Right ventricle myocardium superior (tissue), 1 donor: Measurements from ENCODE around the gene SLC29A3. TPM values are rescaled to one million over a fixed set of nuclear protein-coding genes. Genes with fewer than 3 reads are reported as not detected.

ENCODE experiments used
- ATAC-seq: fragments of 200-7000 bp; cut with Tn5 transposase; one replicate; pipeline ENCODE4 v1.9.1; 2020; ENCODE audit warnings: mild to moderate bottlenecking; ENCODE audit not compliant: poor library complexity
- DNase-seq: peaks from one replicate; pipeline ENCODE4 v3.0.0-alpha.2; 2020
- intact Hi-C: fragments of 100-400 bp; cut with DNase I; formaldehyde crosslinking; loops from one replicate; pipeline ENCODE4 v1.11.2; 2022
- total RNA-seq: library from RNA; stranded (reverse); fragmentation: NEBNext Ultra II Directional; extraction: Animal tissue kit (Norgen Biotek cat#: 25700); gene quantifications from one replicate; pipeline ENCODE4 v1.2.1, GENCODE V29; 2021
- donor health status: DM: no; HTN: yes; CAD: no; lungs with severe emphysema.

SLC29A3 gene
- total RNA-seq, 1 donor from 2014 or later, result 1.8 TPM

DNA sequence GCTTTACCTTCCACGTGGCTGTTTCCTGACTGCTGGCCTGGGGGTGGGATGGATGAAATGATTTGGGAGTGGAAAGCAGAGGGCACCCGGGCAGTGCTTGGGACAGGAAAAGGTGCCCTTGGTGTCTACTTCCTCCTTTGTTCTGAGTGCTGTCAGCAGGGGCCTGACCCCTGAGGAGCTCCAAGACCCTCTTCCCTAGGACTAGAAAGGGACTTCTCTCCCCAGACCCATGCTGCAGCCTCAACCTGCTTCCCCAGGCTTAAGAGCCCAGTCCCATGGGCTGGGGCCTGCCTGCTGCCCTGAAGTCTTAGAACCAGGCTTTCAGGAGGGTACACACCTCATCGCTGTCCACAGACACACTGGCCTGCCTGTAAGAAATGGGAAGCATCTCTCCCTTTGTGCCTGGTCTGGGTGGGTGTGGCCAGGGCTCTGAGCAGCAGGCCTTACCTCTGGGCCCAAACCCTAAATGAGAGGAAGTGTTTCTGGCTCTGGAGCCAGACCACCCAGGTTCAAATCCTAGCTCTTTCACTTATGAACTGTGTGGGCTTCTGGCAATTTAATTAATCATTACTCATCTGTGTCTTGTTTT, 90.6 kb downstream of the SLC29A3 start:
- intact Hi-C loops, result no loop called here
- ATAC-seq, result no peak
- no peak for DNase-seq

Other genes starting within 250 kb of the SLC29A3 start
- 12.2 TPM for gene UNC5B, start 106.7 kb upstream of the SLC29A3 start, total RNA-seq
- gene CDH23, start 77.7 kb downstream of the SLC29A3 start, total RNA-seq, result 3.7 TPM